ENCODE results near the gene DDX28.

The DDX28 gene

GRCh38 chr16:68022728-68023537 lies at the start of gene DDX28, which contains the start of gene DUS2:
Gene DDX28 (minus strand): TSS chr16:68023232. CDS start chr16:68023202, 30 bp downstream.
Gene DUS2 (plus strand): TSS chr16:68023284. CDS start chr16:68038024, 14,740 bp downstream.
- DNase-seq (ENCODE audit: low read depth), result peak; percentile 90

GRCh38 chr16:68072038-68072695 lies 49.1 kb upstream of the DDX28 start:
- DNase-seq (ENCODE audit: low read depth), result no peak

- DNase-seq (ENCODE audit: low read depth), result no peak
These were observed 48.5 kb upstream of the DDX28 start for GRCh38 chr16:68071518-68071901.

GRCh38 chr16:68070806-68071517 lies 47.9 kb upstream of the DDX28 start:
- DNase-seq (ENCODE audit: low read depth), result no peak

- DNase-seq (ENCODE audit: low read depth), result no peak
These were observed 47.3 kb upstream of the DDX28 start for GRCh38 chr16:68070249-68070730.

GRCh38 chr16:68069511-68070248 lies 46.6 kb upstream of the DDX28 start:
- DNase-seq (ENCODE audit: low read depth), result no peak

GRCh38 chr16:68068926-68069325 lies 45.9 kb upstream of the DDX28 start:
- no peak for DNase-seq (ENCODE audit: low read depth)

GRCh38 chr16:68066763-68067162 lies 43.7 kb upstream of the DDX28 start:
- no peak for DNase-seq (ENCODE audit: low read depth)

- no peak for DNase-seq (ENCODE audit: low read depth)
These were observed 42.8 kb upstream of the DDX28 start for GRCh38 chr16:68065716-68066305.

GRCh38 chr16:68064791-68065365 lies 41.8 kb upstream of the DDX28 start:
- peak; percentile 40 for DNase-seq (ENCODE audit: low read depth)

- no peak for DNase-seq (ENCODE audit: low read depth)
These were observed 39.9 kb upstream of the DDX28 start for GRCh38 chr16:68062910-68063393.

GRCh38 chr16:68061396-68061795 lies 38.4 kb upstream of the DDX28 start:
- DNase-seq (ENCODE audit: low read depth), result no peak

- DNase-seq (ENCODE audit: low read depth), result no peak
These were observed 36.8 kb upstream of the DDX28 start for GRCh38 chr16:68059804-68060203.

- no peak for DNase-seq (ENCODE audit: low read depth)
These were observed 32.4 kb upstream of the DDX28 start for GRCh38 chr16:68055395-68055794.

GRCh38 chr16:68049449-68049848 lies 26.4 kb upstream of the DDX28 start:
- DNase-seq (ENCODE audit: low read depth), result no peak

- no peak for DNase-seq (ENCODE audit: low read depth)
These were observed 25.0 kb upstream of the DDX28 start for GRCh38 chr16:68047987-68048386.

GRCh38 chr16:68046106-68046505 lies 23.1 kb upstream of the DDX28 start:
- DNase-seq (ENCODE audit: low read depth), result no peak

GRCh38 chr16:68041783-68042182 lies 18.8 kb upstream of the DDX28 start:
- DNase-seq (ENCODE audit: low read depth), result no peak

- peak; percentile 74 for DNase-seq (ENCODE audit: low read depth)
These were observed 17.7 kb upstream of the DDX28 start for GRCh38 chr16:68040506-68041288.

Measured in stimulated activated CD8-positive, alpha-beta memory T cell treated with anti-CD3 and anti-CD28 coated beads, Interleukin-12 subunit alpha, Interleukin-12 subunit beta, amount 100 ng/mL, for 4 hours (primary cell).